Fibroblast of lung (primary cell): ENCODE results near the gene AMACR. TPM values are rescaled to one million over a fixed set of nuclear protein-coding genes. Genes with fewer than 3 reads are reported as not detected.

Source experiments
- DNase-seq, 2 donors: peaks; one replicate each; pipeline versions ENCODE4 v3.0.0 to v3.0.0-alpha.2; 2010; ENCODE audit warnings: low read depth in 2 of 2
- H2AFZ ChIP-seq: 2 replicates; pipeline ENCODE4 v1.5.1; 2012; ENCODE audit warnings: low read length, control low read depth, inconsistent platforms
- H3K27ac ChIP-seq: 2 replicates; pipeline ENCODE4 v1.5.1; 2011; ENCODE audit warnings: low read length, control low read depth; ENCODE audit not compliant: insufficient read depth
- H3K27me3 ChIP-seq: 2 replicates; pipeline ENCODE4 v1.5.1; 2011; ENCODE audit warnings: mild to moderate bottlenecking, low read length; ENCODE audit not compliant: control insufficient read depth, insufficient read depth
- H3K36me3 ChIP-seq: 2 replicates; pipeline ENCODE4 v1.5.1; 2011; ENCODE audit warnings: low read length; ENCODE audit not compliant: control insufficient read depth, insufficient read depth
- H3K4me1 ChIP-seq: 2 replicates; pipeline ENCODE4 v1.5.1; 2011; ENCODE audit warnings: low read length; ENCODE audit not compliant: control insufficient read depth, insufficient read depth; ENCODE audit errors: extremely low read depth
- H3K4me2 ChIP-seq: 2 replicates; pipeline ENCODE4 v1.5.1; 2011; ENCODE audit warnings: low read length, control low read depth; ENCODE audit not compliant: insufficient read depth; ENCODE audit errors: extremely low read depth
- H3K4me3 ChIP-seq, 4 experiments: fragments of 200-600 bp in 1 of 4; sonication (generic) in 1 of 4; replicated peaks in 1 of 4; 2 replicates each; pipeline ENCODE4 v1.5.1; 2011 to 2016; ENCODE audit warnings: low read length in 4 of 4, low read depth in 3 of 4, mild to moderate bottlenecking in 3 of 4, control low read depth in 2 of 4, inconsistent platforms in 1 of 4, mixed read lengths in 1 of 4; ENCODE audit not compliant: insufficient read depth in 1 of 4; ENCODE audit errors: control extremely low read depth in 1 of 4
- H3K79me2 ChIP-seq: 2 replicates; pipeline ENCODE4 v1.5.1; 2012; ENCODE audit warnings: mild to moderate bottlenecking, low read length, inconsistent platforms; ENCODE audit not compliant: control insufficient read depth, insufficient read depth
- H3K9ac ChIP-seq: 2 replicates; pipeline ENCODE4 v1.5.1; 2011; ENCODE audit warnings: mild to moderate bottlenecking, low read length, control low read depth; ENCODE audit not compliant: insufficient read depth
- H3K9me3 ChIP-seq: 2 replicates; pipeline ENCODE4 v1.5.1; 2012; ENCODE audit warnings: low read depth, low read length; ENCODE audit not compliant: control insufficient read depth, insufficient read depth
- H4K20me1 ChIP-seq: 2 replicates; pipeline ENCODE4 v1.5.1; 2011; ENCODE audit warnings: low read length; ENCODE audit not compliant: control insufficient read depth, insufficient read depth; ENCODE audit errors: extremely low read depth
- CTCF ChIP-seq, 2 donors: IDR thresholded peaks in 1 of 2; conservative IDR thresholded peaks in 1 of 2; 1 replicate in 1 of 2; 2 replicates in 1 of 2; pipeline ENCODE4 v1.5.1; 2011 to 2012; ENCODE audit warnings: low read length in 2 of 2, control low read depth in 1 of 2, inconsistent platforms in 1 of 2, low read depth in 1 of 2, mild to moderate bottlenecking in 1 of 2
- EZH2 ChIP-seq: IDR thresholded peaks from 2 replicates; pipeline ENCODE4 v1.5.1; 2012; ENCODE audit warnings: low read length, control low read depth, mild to moderate bottlenecking; ENCODE audit errors: missing control alignments
- polyA plus RNA-seq, 2 donors: library from polyadenylated mRNA; depleted of rRNA in 1 of 2; stranded (reverse) in 1 of 2; unstranded in 1 of 2; fragments of >200 nt; gene quantifications; 2 replicates each; pipeline ENCODE4 v1.2.1, GENCODE V29; 2011 to 2012; ENCODE audit warnings: missing spikeins in 1 of 2
- total RNA-seq: library from RNA; depleted of rRNA; stranded (reverse); fragments of >200 nt; gene quantifications from 2 replicates; pipeline ENCODE4 v1.2.1, GENCODE V29; 2014

The AMACR gene
- total and polyA plus RNA-seq, 2 donors (not counting 1 experiment from before 2014, with no cell fraction given) = 7.6 to 14.2 TPM

- no peak for TF ChIP-seq CTCF (conservative IDR thresholded peaks at IDR 0.05 in 1 of 2, IDR thresholded peaks at IDR 0.05 in 1 of 2; ENCODE audit: low read depth in 1 of 2, low read length in 2 of 2)
- TF ChIP-seq EZH2 = no peak
- Histone ChIP-seq H3K4me2 (no peak overlapping the region), H3K79me2 (no peaks in the 10 kb centered on the region), H4K20me1 (no peaks in the 10 kb centered on the region), H3K27ac (no peak overlapping the region), H3K36me3 (no peaks in the 10 kb centered on the region), H3K4me1 (no peaks in the 10 kb centered on the region), H3K9me3 (no peaks in the 10 kb centered on the region), H2AFZ (no peak overlapping the region), H3K27me3 (no peaks in the 10 kb centered on the region), H3K4me3 (no peak overlapping the region), H3K9ac (no peak overlapping the region)
- DNase-seq = no peak
Measured at GRCh38 chr5:34017254-34017653, 9.4 kb upstream of the AMACR start.

DNA sequence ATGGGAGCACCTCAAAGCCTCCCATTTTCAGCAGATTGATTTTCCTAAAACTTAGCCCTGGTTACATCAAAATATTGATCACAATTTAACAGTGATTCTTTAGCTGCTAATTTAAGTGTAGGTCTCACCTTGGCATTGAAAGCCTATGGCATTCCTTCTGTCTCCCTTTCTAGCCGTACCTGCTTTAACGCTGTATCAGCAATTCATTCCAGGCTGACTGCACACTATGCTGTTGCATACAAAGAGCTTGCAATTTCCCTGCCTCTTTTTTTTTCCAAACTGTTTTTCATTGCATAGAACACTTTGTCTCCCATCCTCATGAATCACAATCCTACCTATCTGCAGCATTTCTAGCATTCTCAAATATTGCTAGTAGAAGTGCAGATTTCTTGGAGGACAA, 8.9 kb upstream of the AMACR start:
- H3K36me3 ChIP-seq = no peaks in the 10 kb centered on the region
- H3K79me2 ChIP-seq = no peaks in the 10 kb centered on the region
- no peak overlapping the region for H3K9ac ChIP-seq
- no peaks in the 10 kb centered on the region for H4K20me1 ChIP-seq
- no peak overlapping the region for H3K4me3 ChIP-seq
- no peak for DNase-seq
- H3K4me1 ChIP-seq = no peaks in the 10 kb centered on the region
- no peak for TF ChIP-seq CTCF (conservative IDR thresholded peaks at IDR 0.05 in 1 of 2, IDR thresholded peaks at IDR 0.05 in 1 of 2; ENCODE audit: low read depth in 1 of 2, low read length in 2 of 2)
- TF ChIP-seq EZH2 = no peak
- no peak overlapping the region for H3K4me2 ChIP-seq
- no peaks in the 10 kb centered on the region for H3K9me3 ChIP-seq
- no peak overlapping the region for H3K27ac ChIP-seq
- H3K27me3 ChIP-seq = no peaks in the 10 kb centered on the region
- no peak overlapping the region for H2AFZ ChIP-seq

DNA sequence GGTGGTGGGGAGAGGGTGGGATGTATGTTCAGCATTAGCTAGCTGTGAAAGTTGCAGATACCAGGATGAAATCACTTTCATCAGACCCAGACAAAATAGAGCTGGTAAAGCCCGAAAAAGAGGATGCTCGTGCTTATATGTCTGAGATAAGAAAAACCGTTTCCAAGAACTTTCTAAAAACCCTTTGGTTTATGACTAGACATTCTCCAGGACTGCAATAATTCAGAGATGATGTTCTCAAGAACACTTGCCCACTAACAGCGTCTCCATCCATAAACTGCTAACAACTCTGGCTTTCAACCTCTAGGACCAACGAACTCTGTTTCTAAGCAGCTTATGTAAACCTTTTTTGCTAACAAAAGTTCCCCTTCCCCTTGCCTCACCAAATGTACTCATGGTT, 8.4 kb upstream of the AMACR start:
- no peak overlapping the region for H3K4me2 ChIP-seq
- no peak for DNase-seq
- H4K20me1 ChIP-seq = no peaks in the 10 kb centered on the region
- H3K36me3 ChIP-seq = no peaks in the 10 kb centered on the region
- H3K4me3 ChIP-seq = no peak overlapping the region
- no peaks in the 10 kb centered on the region for H3K9me3 ChIP-seq
- TF ChIP-seq EZH2 = no peak
- TF ChIP-seq CTCF (conservative IDR thresholded peaks at IDR 0.05 in 1 of 2, IDR thresholded peaks at IDR 0.05 in 1 of 2; ENCODE audit: low read depth in 1 of 2, low read length in 2 of 2) = no peak
- no peaks in the 10 kb centered on the region for H3K79me2 ChIP-seq
- no peaks in the 10 kb centered on the region for H3K4me1 ChIP-seq
- H2AFZ ChIP-seq = no peak overlapping the region
- H3K27me3 ChIP-seq = no peaks in the 10 kb centered on the region
- no peak overlapping the region for H3K9ac ChIP-seq
- H3K27ac ChIP-seq = no peak overlapping the region
